ENCODE data around the gene ANTXR1.

The ANTXR1 gene

GRCh38 chr2:69087912-69088240 lies 74.9 kb downstream of the ANTXR1 start:
- TF ChIP-seq, protein P1, sequence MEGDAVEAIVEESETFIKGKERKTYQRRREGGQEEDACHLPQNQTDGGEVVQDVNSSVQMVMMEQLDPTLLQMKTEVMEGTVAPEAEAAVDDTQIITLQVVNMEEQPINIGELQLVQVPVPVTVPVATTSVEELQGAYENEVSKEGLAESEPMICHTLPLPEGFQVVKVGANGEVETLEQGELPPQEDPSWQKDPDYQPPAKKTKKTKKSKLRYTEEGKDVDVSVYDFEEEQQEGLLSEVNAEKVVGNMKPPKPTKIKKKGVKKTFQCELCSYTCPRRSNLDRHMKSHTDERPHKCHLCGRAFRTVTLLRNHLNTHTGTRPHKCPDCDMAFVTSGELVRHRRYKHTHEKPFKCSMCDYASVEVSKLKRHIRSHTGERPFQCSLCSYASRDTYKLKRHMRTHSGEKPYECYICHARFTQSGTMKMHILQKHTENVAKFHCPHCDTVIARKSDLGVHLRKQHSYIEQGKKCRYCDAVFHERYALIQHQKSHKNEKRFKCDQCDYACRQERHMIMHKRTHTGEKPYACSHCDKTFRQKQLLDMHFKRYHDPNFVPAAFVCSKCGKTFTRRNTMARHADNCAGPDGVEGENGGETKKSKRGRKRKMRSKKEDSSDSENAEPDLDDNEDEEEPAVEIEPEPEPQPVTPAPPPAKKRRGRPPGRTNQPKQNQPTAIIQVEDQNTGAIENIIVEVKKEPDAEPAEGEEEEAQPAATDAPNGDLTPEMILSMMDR (IDR thresholded peaks at IDR 0.05; ENCODE audit: borderline replicate concordance, extremely low read depth, low read length, poor library complexity, severe bottlenecking): no peak
- no peak for TF ChIP-seq EZH2 (IDR thresholded peaks at IDR 0.05; ENCODE audit: borderline replicate concordance, low read depth, low read length, severe bottlenecking)
- H3K36me3 ChIP-seq (ENCODE audit: insufficient read depth, low read length): peaks cover 30% of the 10 kb centered on the region; the same call in 1 of the 2 replicates
- no peaks in the 10 kb centered on the region for H3K27me3 ChIP-seq (ENCODE audit: insufficient read depth, low read length, poor library complexity)
- DNase-seq (no peak), ATAC-seq (ENCODE audit: insufficient read depth, low read depth) (no peak)
- no peak overlapping the region for H3K27ac ChIP-seq (ENCODE audit: low read length)
- H3K4me3 ChIP-seq (ENCODE audit: low read depth in 1 of 2, low read length in 2 of 2): no peak overlapping the region
- no peaks in the 10 kb centered on the region for H3K4me1 ChIP-seq (ENCODE audit: insufficient read depth, low read length)
- H3K9ac ChIP-seq (ENCODE audit: low read depth, low read length): no peak overlapping the region
- no peak overlapping the region for H2AFZ ChIP-seq (ENCODE audit: low read depth, low read length)
- no peaks in the 10 kb centered on the region for H4K20me1 ChIP-seq (ENCODE audit: insufficient read depth, low read length)
- H3K4me2 ChIP-seq (ENCODE audit: insufficient read depth, low read length): no peak overlapping the region
- no peaks in the 10 kb centered on the region for H3K79me2 ChIP-seq (ENCODE audit: insufficient read depth, low read length)
- no peaks in the 10 kb centered on the region for H3K9me3 ChIP-seq (ENCODE audit: insufficient read depth, low read length, severe bottlenecking)

GRCh38 chr2:69088466-69088865 lies 75.5 kb downstream of the ANTXR1 start:
- H3K36me3 ChIP-seq (ENCODE audit: insufficient read depth, low read length): peaks cover 28% of the 10 kb centered on the region; the same call in 1 of the 2 replicates
- no peak overlapping the region for H3K4me3 ChIP-seq (ENCODE audit: low read depth in 1 of 2, low read length in 2 of 2)
- H3K4me1 ChIP-seq (ENCODE audit: insufficient read depth, low read length): no peaks in the 10 kb centered on the region
- no peak for DNase-seq
- no peak overlapping the region for H2AFZ ChIP-seq (ENCODE audit: low read depth, low read length)
- H3K4me2 ChIP-seq (ENCODE audit: insufficient read depth, low read length): no peak overlapping the region
- TF ChIP-seq, protein P1 (IDR thresholded peaks at IDR 0.05; ENCODE audit: borderline replicate concordance, extremely low read depth, low read length, poor library complexity, severe bottlenecking): no peak
- H4K20me1 ChIP-seq (ENCODE audit: insufficient read depth, low read length): no peaks in the 10 kb centered on the region
- no peak overlapping the region for H3K27ac ChIP-seq (ENCODE audit: low read length)
- no peak for ATAC-seq (ENCODE audit: insufficient read depth, low read depth)
- no peak overlapping the region for H3K9ac ChIP-seq (ENCODE audit: low read depth, low read length)
- H3K27me3 ChIP-seq (ENCODE audit: insufficient read depth, low read length, poor library complexity): no peaks in the 10 kb centered on the region
- H3K79me2 ChIP-seq (ENCODE audit: insufficient read depth, low read length): no peaks in the 10 kb centered on the region
- H3K9me3 ChIP-seq (ENCODE audit: insufficient read depth, low read length, severe bottlenecking): no peaks in the 10 kb centered on the region

DNA sequence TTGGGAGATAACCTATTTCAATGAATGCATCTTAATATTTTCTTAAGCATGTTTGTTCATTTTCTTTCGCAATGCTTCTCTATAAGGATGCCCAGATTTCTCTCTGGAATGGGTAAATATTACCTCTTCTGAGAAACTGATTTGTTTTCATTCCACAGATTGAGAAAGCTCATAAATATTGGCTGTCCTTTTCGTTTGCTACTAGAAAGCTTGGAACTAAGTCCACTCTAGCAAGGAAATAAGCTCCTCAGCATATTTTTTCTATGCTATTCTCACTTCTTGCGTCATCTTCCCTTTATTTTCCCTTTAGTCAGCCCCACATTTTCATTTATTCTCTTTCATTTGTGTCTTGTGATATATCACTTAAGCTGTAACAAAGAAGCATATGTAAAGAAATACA lies 76.3 kb downstream of the ANTXR1 start:
- H3K79me2 ChIP-seq (ENCODE audit: insufficient read depth, low read length): no peaks in the 10 kb centered on the region
- DNase-seq (no peak), ATAC-seq (ENCODE audit: insufficient read depth, low read depth) (no peak)
- TF ChIP-seq EZH2 (IDR thresholded peaks at IDR 0.05; ENCODE audit: borderline replicate concordance, low read depth, low read length, severe bottlenecking): no peak
- TF ChIP-seq, protein P1 (IDR thresholded peaks at IDR 0.05; ENCODE audit: borderline replicate concordance, extremely low read depth, low read length, poor library complexity, severe bottlenecking): no peak
- no peaks in the 10 kb centered on the region for H3K4me1 ChIP-seq (ENCODE audit: insufficient read depth, low read length)
- no peak overlapping the region for H3K4me2 ChIP-seq (ENCODE audit: insufficient read depth, low read length)
- H3K36me3 ChIP-seq (ENCODE audit: insufficient read depth, low read length): peaks cover 28% of the 10 kb centered on the region; the same call in 1 of the 2 replicates
- H3K27ac ChIP-seq (ENCODE audit: low read length): no peak overlapping the region
- H2AFZ ChIP-seq (ENCODE audit: low read depth, low read length): no peak overlapping the region
- no peaks in the 10 kb centered on the region for H3K27me3 ChIP-seq (ENCODE audit: insufficient read depth, low read length, poor library complexity)
- no peak overlapping the region for H3K9ac ChIP-seq (ENCODE audit: low read depth, low read length)
- no peak overlapping the region for H3K4me3 ChIP-seq (ENCODE audit: low read depth in 1 of 2, low read length in 2 of 2)
- H4K20me1 ChIP-seq (ENCODE audit: insufficient read depth, low read length): no peaks in the 10 kb centered on the region
- H3K9me3 ChIP-seq (ENCODE audit: insufficient read depth, low read length, severe bottlenecking): no peaks in the 10 kb centered on the region

- Histone ChIP-seq H3K36me3 (ENCODE audit: insufficient read depth, low read length) (peaks cover 34% of the 10 kb centered on the region; the same call in 1 of the 2 replicates), H3K9ac (ENCODE audit: low read depth, low read length) (no peak overlapping the region), H3K27me3 (ENCODE audit: insufficient read depth, low read length, poor library complexity) (no peaks in the 10 kb centered on the region), H3K79me2 (ENCODE audit: insufficient read depth, low read length) (no peaks in the 10 kb centered on the region), H3K4me1 (ENCODE audit: insufficient read depth, low read length) (no peaks in the 10 kb centered on the region), H3K4me2 (ENCODE audit: insufficient read depth, low read length) (no peak overlapping the region), H2AFZ (ENCODE audit: low read depth, low read length) (no peak overlapping the region), H3K9me3 (ENCODE audit: insufficient read depth, low read length, severe bottlenecking) (no peaks in the 10 kb centered on the region), H3K27ac (ENCODE audit: low read length) (no peak overlapping the region), H4K20me1 (ENCODE audit: insufficient read depth, low read length) (no peaks in the 10 kb centered on the region), H3K4me3 (ENCODE audit: low read depth in 1 of 2, low read length in 2 of 2) (no peak overlapping the region)
- ATAC-seq (ENCODE audit: insufficient read depth, low read depth): no peak
- no peak for DNase-seq
- TF ChIP-seq, protein P1 (IDR thresholded peaks at IDR 0.05; ENCODE audit: borderline replicate concordance, extremely low read depth, low read length, poor library complexity, severe bottlenecking): no peak
- no peak for TF ChIP-seq EZH2 (IDR thresholded peaks at IDR 0.05; ENCODE audit: borderline replicate concordance, low read depth, low read length, severe bottlenecking)
These were observed 77.0 kb downstream of the ANTXR1 start for GRCh38 chr2:69089998-69090397.

Measured in DND-41 (cell line).